Measurements from ENCODE around the gene PSMB5. TPM values are rescaled to one million over a fixed set of nuclear protein-coding genes. Genes with fewer than 3 reads are reported as not detected.

The PSMB5 gene
- total and polyA plus RNA-seq, 12 donors, result 35.6 to 206 (median 122) TPM

- DNase-seq, result no peak
- intact Hi-C loops (cut with DNase I), result loop anchor here in 3 of 10 donors (5.0 to 10.0 kb wide), 3 partner anchors 40 to 482 kb away; partner anchors contain the start of gene DAD1 (in 1 of the 3)
- Histone ChIP-seq H3K9me3 (no peaks in the 10 kb centered on the region), H3K4me3 (no peak overlapping the region), H3K27ac (no peak overlapping the region), H3K36me3 (peaks cover 0 to 79% (median 47%) of the 10 kb centered on the region in 9 donors), H3K4me1 (peaks cover 15 to 48% (median 32%) of the 10 kb centered on the region in 9 donors), H3K27me3 (no peaks in the 10 kb centered on the region)
- 85% methylated on average over 23 of the region's 23 CpGs for WGBS, 2 donors
- no peak for ATAC-seq
- TF ChIP-seq CTCF (IDR thresholded peaks at IDR 0.05), result no peak
These were observed 32.4 kb upstream of the PSMB5 start for GRCh38 chr14:23066855-23067744.

GRCh38 chr14:23066368-23066767, 31.7 kb upstream of the PSMB5 start:
- DNase-seq (no peak), ATAC-seq (no peak)
- H3K9me3 ChIP-seq, result no peaks in the 10 kb centered on the region
- intact Hi-C loops (cut with DNase I), result loop anchor here in 3 of 10 donors (5.0 to 10.0 kb wide), 3 partner anchors 41 to 482 kb away; partner anchors contain the start of gene DAD1 (in 1 of the 3)
- no peaks in the 10 kb centered on the region for H3K27me3 ChIP-seq
- no peak for TF ChIP-seq CTCF (IDR thresholded peaks at IDR 0.05)
- H3K4me3 ChIP-seq, result no peak overlapping the region
- H3K4me1 ChIP-seq, result peaks cover 10 to 47% (median 28%) of the 10 kb centered on the region in 9 donors
- no peak overlapping the region for H3K27ac ChIP-seq
- 84 to 87% methylated on average over 3 of the region's 3 CpGs for WGBS, 2 donors
- peaks cover 0 to 85% (median 52%) of the 10 kb centered on the region in 9 donors for H3K36me3 ChIP-seq

- H3K36me3 ChIP-seq, result peaks cover 0 to 100% (median 76%) of the 10 kb centered on the region in 9 donors
These were observed 28.9 kb upstream of the PSMB5 start for GRCh38 chr14:23063601-23064000.

More at GRCh38 chr14:23063601-23064000, 28.9 kb upstream of the PSMB5 start:
- H3K27ac ChIP-seq, result no peak overlapping the region
- intact Hi-C loops (cut with DNase I), result loop anchor here in 1 of 10 donors (10.0 kb wide), 1 partner anchor 479 kb away; the partner anchor contains the start of gene DAD1
- ATAC-seq (no peak), DNase-seq (no peak)
- no peaks in the 10 kb centered on the region for H3K9me3 ChIP-seq
- no peak for TF ChIP-seq CTCF (IDR thresholded peaks at IDR 0.05)
- peaks cover 6 to 25% (median 14%) of the 10 kb centered on the region in 9 donors for H3K4me1 ChIP-seq
- H3K27me3 ChIP-seq, result no peaks in the 10 kb centered on the region
- WGBS, 2 donors, result 88 to 90% methylated on average over 5 of the region's 5 CpGs
- no peak overlapping the region for H3K4me3 ChIP-seq

Data from heart right ventricle (tissue), 16 donors.